GM19240 (cell line): ENCODE results near the gene ZGRF1.
"Not testable (repeated sequence)": the region's sequence is repeated elsewhere in the genome, so short reads cannot be mapped to it uniquely, and the experiment has no call there.

Source experiments
- DNase-seq: peaks from one replicate; pipeline ENCODE4 v3.0.0; 2011; ENCODE audit warnings: low spot score; ENCODE audit not compliant: insufficient read length

The ZGRF1 gene

DNA sequence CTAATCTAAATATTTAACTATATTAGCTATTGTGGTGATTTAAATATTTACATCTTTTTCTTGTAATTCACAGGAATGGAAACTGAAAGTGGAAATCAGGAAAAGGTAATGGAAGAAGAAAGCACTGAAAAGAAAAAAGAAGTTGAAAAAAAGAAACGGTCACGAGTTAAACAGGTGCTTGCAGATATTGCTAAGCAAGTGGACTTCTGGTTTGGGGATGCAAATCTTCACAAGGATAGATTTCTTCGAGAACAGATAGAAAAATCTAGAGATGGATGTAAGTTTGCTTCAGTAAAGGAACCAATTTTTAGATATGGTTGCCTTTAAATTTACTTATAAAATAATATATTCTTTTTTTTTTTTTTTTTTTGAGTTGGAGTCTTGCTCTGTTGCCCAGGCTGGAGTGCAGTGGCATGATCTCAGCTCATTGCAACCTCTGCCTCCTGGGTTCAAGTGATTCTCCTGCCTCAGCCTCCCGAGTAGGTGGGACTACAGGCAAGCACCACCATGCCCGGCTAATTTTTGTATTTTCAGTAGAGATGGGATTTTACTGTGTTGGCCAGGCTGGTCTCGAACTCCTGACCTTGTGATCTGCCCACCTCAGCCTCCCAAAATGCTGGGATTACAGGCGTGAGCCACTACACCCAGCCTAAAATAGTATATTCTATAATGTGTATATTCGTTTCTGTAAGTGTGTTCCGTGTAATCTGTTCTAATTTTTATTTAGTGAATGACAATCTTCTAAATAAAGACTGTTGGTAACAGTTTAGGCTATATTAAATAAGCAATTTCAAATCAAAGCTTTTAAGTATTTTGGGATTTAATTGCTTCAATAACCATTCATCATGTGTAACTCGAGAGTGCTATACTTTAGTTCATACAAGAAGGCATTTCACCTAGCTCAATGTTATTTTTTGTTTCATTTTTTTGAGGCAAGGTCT, 8.2 kb upstream of the ZGRF1 start:
- DNase-seq: not testable (repeated sequence)

DNA sequence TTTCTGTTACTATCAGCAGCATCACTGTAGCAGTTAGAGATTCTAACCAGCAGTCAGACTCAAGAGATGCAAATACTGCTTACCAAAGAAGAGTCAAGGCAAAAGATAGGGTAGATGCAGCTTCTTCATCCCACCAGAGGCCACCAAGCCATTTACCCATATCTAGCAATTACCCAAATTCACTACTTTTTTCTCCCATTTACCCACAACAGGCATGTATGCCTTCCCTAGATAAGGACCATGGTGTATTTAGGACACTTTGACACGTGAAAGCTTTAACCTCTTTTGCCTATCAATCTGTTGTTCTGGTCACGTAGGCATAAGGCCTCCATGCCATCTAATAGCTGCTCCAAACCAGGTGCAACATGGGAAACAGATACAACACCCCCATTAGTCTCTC, 5.8 kb upstream of the ZGRF1 start:
- DNase-seq: no peak

DNA sequence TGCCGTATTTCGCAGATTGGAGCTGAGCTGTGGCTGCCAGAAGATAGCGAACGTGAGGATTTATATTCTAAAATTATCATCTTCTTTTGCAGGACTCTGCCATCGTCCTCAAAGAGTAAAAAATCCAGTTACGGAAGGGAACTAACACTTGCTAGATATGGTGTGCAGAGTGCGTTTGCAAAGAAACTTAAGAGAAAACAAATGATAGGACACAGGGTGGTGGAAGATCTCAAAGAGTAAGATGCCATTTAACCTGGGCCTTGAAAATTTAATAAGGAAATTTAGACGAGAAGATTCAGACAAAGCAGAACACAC, 800 bp upstream of the ZGRF1 start:
- no peak for DNase-seq

DNA sequence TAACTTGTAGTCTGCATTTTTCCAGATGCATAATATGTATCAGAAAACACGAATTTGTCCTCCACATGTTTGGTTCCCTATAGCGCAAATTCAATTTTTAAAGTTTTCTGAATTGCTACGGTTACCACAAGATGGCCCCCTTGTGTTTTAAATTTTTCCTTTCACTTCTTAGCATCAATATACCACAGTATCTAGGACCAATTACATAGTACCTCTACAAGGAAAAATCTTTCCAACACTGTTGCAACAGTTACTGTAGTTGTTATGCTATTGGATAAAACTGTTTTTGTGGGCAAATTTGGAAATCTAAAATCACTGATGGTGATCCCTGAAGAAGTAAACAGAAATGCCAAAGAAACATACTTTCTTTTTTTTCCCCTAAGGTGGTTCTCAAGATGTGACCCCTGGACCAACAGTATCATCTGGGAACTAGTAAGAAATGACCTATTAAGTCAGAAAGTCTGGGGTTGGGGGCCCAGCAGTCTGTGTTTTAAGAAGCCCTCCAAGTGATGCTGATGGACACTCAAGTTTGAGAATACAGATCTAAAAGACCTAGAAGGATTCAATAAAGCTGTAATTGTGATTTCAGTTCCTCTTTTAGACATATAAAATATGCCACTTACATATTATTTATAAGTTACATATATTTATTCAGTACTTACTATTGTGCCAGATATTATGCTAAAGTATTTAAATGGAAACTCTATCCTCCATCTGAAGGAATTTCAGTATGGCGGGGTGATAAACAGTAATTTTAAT, 3.1 kb downstream of the ZGRF1 start:
- no peak for DNase-seq

GRCh38 chr4:112626228-112626627, 10.5 kb downstream of the ZGRF1 start:
- DNase-seq: no peak

- DNase-seq: no peak
These were observed 19.7 kb downstream of the ZGRF1 start for GRCh38 chr4:112616984-112617383.

GRCh38 chr4:112612814-112613213, 23.9 kb downstream of the ZGRF1 start:
- DNase-seq: not testable (repeated sequence)

DNA sequence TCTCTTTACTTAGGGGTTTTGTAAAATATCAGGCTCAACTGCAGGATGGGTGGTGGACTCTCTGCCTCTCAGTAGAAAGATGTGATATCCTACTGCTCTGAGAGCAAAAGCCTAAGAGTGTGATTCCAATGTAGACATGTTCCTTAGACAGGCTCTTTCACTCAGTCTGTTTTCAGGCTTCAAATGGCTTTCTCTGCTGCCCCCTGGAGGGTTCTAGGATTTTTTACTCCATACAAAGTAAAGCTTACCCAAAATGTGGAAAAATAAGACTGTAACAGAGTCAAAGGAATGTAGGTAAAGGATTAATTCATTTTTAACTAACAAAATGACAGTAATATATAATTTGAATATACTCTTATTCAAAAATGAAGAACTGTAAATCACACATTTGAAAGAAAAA, 32.1 kb downstream of the ZGRF1 start:
- DNase-seq: peak; percentile 26

- DNase-seq: no peak
These were observed 41.7 kb downstream of the ZGRF1 start for GRCh38 chr4:112594993-112595392.

DNA sequence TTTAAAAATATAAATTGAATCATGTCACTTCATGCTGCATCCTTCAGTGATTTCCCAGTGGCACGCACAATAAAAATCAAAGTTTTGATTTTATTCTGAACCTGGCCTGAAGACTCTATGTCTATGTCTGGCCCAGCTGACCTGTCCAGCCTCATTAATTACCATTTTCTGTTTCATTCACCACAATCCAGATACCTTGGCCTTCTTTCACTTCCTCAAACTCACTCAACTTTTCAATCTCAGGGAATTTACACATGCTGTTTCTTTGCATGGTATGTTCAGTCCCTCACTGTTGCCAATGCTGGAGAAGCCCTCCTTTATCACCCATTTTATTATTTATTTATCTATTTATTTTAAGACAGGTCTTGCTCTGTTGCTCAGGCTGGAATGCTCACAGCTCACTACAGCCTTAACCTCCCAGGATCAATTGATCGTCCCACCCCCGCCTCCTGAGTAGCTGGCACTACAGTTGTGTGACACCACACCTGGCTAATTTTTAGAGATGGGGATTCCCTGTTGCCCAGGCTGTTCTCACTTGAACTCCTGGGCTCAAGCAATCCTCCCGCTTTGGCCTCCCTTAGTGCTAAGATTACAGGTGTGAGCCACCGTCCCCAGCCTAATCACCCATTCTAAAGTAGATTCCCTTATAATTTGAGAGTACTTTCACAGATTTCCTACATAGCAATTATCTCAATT, 43.1 kb downstream of the ZGRF1 start:
- DNase-seq: no peak

DNA sequence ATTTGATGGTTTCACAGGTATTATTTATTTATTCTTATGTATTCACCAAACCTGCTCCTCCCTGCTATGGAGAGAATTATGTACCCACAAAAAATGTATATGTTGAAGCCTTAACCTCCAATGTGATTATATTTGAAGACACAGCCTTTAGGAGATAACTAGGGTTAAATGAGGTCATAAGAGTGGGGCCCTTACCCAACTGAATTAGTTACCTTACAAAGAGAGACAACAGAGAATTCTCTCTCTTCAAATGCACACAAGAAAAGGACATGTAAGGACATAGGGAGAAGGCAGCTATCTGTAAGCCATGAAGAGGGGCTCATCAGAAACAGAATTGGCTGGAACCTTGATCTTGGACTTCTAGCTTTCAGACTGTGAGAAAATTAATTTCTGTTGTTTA, 44.0 kb downstream of the ZGRF1 start:
- DNase-seq: no peak

DNA sequence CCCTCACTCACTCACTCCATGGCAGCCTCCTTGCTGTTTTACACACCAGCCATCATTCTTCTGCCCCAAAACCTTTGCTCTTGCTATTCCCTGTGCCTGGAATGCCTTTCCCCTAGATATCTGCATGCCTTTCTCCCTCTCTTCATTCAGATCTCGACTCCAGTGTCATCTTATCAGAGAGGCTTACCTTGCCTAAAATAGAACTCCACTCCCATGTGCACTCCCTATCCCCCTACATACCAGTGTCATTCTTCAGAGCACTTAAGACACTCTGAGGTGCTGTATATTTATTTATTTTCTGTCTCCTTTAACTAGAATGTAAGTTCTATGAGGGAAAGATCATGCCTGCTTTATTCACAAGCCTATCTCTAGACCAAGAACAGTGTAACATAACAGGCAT, 45.1 kb downstream of the ZGRF1 start:
- no peak for DNase-seq

- no peak for DNase-seq
These were observed 47.5 kb downstream of the ZGRF1 start for GRCh38 chr4:112589206-112589605.

DNA sequence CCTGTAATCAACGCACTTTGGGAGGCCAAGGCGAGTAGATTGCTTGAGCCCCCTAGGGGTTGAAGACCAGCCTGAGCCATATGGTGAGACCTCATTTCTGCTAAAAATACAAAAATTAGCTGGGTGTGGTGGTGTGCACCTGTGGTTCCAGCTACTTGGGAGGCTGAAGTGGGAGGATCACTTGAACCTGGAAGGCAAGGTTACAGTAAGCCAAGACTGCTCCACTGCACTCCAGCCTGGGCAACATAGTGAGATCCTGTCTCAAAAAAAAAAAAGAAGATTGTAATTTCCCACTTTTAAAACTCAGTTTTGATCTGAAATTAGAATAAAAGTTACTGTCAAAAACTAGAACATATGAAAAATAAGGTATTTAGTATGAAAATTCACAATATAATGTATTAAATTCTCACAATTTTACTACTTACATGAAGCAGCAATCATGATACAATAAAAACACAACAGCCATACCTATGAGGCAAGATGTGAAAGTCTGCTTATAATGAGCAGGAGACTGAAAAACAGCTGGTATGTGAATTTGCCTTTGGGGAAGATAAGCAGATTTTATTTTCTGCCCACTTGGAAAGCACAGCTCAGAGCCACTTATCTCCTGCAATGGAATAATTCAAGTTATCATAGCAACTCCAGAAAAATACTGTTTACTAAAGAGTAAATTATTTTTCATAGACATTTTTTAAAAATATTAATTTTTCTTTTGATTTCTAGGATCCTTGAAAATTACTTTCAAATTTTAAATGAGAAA, 50.6 kb downstream of the ZGRF1 start:
- no peak for DNase-seq

GRCh38 chr4:112567536-112567935, 69.2 kb downstream of the ZGRF1 start:
- DNase-seq: no peak

DNA sequence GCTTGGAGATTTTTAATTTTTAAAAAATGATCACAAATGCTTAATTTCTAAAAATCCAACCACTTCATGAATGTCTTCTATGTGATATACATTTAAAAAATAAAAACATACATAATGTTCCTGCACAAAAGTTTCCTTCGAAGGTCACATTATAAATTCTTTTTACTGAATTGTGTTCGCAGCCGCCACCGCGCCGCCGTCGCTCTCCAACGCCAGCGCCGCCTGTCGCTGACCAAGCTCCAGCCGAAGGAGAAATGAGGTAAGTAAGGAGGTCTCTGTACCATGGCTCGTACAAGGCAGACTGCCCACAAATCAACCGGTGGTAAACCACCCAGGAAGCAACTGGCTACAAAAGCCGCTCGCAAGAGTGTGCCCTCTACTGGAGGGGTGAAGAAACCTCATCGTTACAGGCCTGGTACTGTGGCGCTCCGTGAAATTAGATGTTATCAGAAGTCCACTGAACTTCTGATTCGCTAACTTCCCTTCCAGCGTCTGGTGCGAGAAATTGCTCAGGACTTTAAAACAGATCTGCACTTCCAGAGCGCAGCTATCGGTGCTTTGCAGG, 71.9 kb downstream of the ZGRF1 start:
- DNase-seq: no peak

GRCh38 chr4:112563431-112564200, 73.1 kb downstream of the ZGRF1 start:
- DNase-seq: no peak

- no peak for DNase-seq
These were observed 74.3 kb downstream of the ZGRF1 start for GRCh38 chr4:112562254-112562879.

DNA sequence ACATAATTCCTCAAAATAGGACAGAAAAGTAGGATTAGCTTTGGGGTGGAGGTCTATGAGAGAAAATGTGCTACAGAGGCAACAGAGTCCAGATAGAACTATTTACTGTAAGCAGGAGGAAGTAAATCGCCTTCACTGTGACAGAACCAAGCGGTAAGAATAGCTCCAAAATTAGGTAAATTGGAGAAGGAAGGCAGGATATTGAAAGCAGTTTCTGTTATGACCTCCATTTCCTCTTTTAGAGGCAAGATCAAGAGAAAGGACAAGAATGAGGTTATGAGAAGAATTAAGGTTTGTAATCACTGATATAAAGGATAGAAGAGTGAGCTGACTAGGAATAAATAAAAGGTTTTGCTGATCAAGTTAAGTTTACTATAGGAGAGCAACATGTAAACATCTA, 76.6 kb downstream of the ZGRF1 start:
- DNase-seq: no peak

DNA sequence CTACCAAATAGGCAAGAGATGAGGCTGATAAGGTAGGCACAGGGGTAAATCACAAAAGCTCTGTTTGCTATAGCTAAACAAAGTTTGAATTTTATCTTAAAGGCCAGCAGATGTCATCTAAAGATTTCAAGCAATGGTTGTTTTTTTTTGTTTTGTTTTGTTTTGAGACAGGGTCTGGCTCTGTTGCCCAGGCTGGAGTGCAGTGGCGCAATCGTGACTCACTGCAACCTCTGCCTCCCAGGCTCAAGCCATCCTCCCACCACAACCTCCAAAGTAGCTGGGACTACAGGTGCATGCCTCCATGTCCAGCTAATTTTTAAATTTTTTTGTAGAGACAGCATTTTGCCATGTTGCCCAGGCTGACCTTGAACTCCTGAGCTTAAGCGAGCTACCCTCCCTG, 77.7 kb downstream of the ZGRF1 start:
- DNase-seq: no peak
